ENCODE data around the gene CYP17A1. TPM values are rescaled to one million over a fixed set of nuclear protein-coding genes. Genes with fewer than 3 reads are reported as not detected.

CYP17A1 gene
- total RNA-seq, 1 experiment from 2014 or later, result not detected

- no peak overlapping the region for H3K27ac ChIP-seq
- H3K4me3 ChIP-seq, result no peak overlapping the region
- peak; percentile 22 to 46 for DNase-seq
- H3K4me1 ChIP-seq, result peaks cover 27% of the 10 kb centered on the region
- peaks cover 12% of the 10 kb centered on the region; the same call in 1 of the 2 replicates for H3K36me3 ChIP-seq
- no peaks in the 10 kb centered on the region for H3K9me3 ChIP-seq (replicated peaks)
- H3K27me3 ChIP-seq, result no peaks in the 10 kb centered on the region
Measured at GRCh38 chr10:102781090-102781920, 55.9 kb downstream of the CYP17A1 start.

Other genes with a start within 250 kb of the CYP17A1 start
- 66.6 and 67.3 TPM in 2 replicates for gene TRIM8, start 192.9 kb downstream of the CYP17A1 start, total RNA-seq (2014; rRNA removed; shearing (Covaris generic))
- gene ARL3, start 123.0 kb downstream of the CYP17A1 start, total RNA-seq (2014; rRNA removed; shearing (Covaris generic)), result 17.6 and 18.0 TPM in 2 replicates
- gene SFXN2, start 122.8 kb downstream of the CYP17A1 start, total RNA-seq (2014; rRNA removed; shearing (Covaris generic)), result 14.4 and 16.2 TPM in 2 replicates
- 24.1 TPM in 2 replicates for gene WBP1L, start 93.5 kb downstream of the CYP17A1 start, total RNA-seq (2014; rRNA removed; shearing (Covaris generic))
- 19.9 and 24.3 TPM in 2 replicates for gene BORCS7, start 16.8 kb upstream of the CYP17A1 start, total RNA-seq (2014; rRNA removed; shearing (Covaris generic))
- gene AS3MT, start 32.1 kb upstream of the CYP17A1 start, total RNA-seq (2014; rRNA removed; shearing (Covaris generic)), result 13.7 and 14.8 TPM in 2 replicates
- gene CNNM2, start 80.9 kb upstream of the CYP17A1 start, total RNA-seq (2014; rRNA removed; shearing (Covaris generic)), result 4.5 and 4.9 TPM in 2 replicates

Data from SJCRH30 (cell line).